GM18873 (cell line): Measurements from ENCODE around the gene PHEX.

Experiments used
- ATAC-seq: cut with Tn5 transposase; IDR thresholded peaks from one replicate; pipeline ENCODE4 v1.9.1; 2021; ENCODE audit warnings: mild to moderate bottlenecking, moderate library complexity, moderate number of reproducible peaks; ENCODE audit not compliant: unreplicated experiment, low FRiP score

PHEX gene

GRCh38 chrX:22141047-22141730 is 109.1 kb downstream of the PHEX start:
- no peak for ATAC-seq

GRCh38 chrX:22147214-22147613 is 115.1 kb downstream of the PHEX start:
- ATAC-seq, result no peak

GRCh38 chrX:22147942-22148341 is 115.8 kb downstream of the PHEX start:
- no peak for ATAC-seq

GRCh38 chrX:22148565-22148964 is 116.4 kb downstream of the PHEX start:
- no peak for ATAC-seq

- no peak for ATAC-seq
Measured at GRCh38 chrX:22150371-22150770, 118.2 kb downstream of the PHEX start.

- ATAC-seq, result no peak
Measured at GRCh38 chrX:22155126-22155525, 123.0 kb downstream of the PHEX start.

- ATAC-seq, result no peak
Measured at GRCh38 chrX:22159071-22159470, 126.9 kb downstream of the PHEX start.

- ATAC-seq, result no peak
Measured at GRCh38 chrX:22163326-22163725, 131.2 kb downstream of the PHEX start.

GRCh38 chrX:22164770-22165388 is 132.8 kb downstream of the PHEX start:
- ATAC-seq, result no peak

GRCh38 chrX:22165732-22166457 is 133.8 kb downstream of the PHEX start:
- ATAC-seq, result no peak

- ATAC-seq, result no peak
Measured at GRCh38 chrX:22171287-22172060, 139.3 kb downstream of the PHEX start.

- ATAC-seq, result no peak
Measured at GRCh38 chrX:22173966-22174365, 141.8 kb downstream of the PHEX start.

GRCh38 chrX:22177950-22178515 is 145.9 kb downstream of the PHEX start:
- ATAC-seq, result no peak

GRCh38 chrX:22184096-22184495 is 152.0 kb downstream of the PHEX start:
- ATAC-seq, result no peak

- ATAC-seq, result no peak
Measured at GRCh38 chrX:22186165-22186564, 154.0 kb downstream of the PHEX start.

- ATAC-seq, result peak; percentile 91
Measured at GRCh38 chrX:22192419-22193060, 160.4 kb downstream of the PHEX start.

GRCh38 chrX:22193851-22194659 is 161.9 kb downstream of the PHEX start:
- no peak for ATAC-seq

GRCh38 chrX:22194660-22194945 is 162.5 kb downstream of the PHEX start:
- ATAC-seq, result no peak

- ATAC-seq, result no peak
Measured at GRCh38 chrX:22196149-22196548, 164.0 kb downstream of the PHEX start.

GRCh38 chrX:22202251-22202650 is 170.1 kb downstream of the PHEX start:
- no peak for ATAC-seq
